Inflammatory macrophage treated with lipopolysaccharide for 1 hour (primary cell): ENCODE results near the gene ATP5PO.
"Not testable (repeated sequence)": the region's sequence is repeated elsewhere in the genome, so short reads cannot be mapped to it uniquely, and the experiment has no call there.

Experiments used
- DNase-seq, 2 donors: peaks; one replicate each; pipeline ENCODE4 v3.0.0-alpha.2; 2020 to 2022

Gene ATP5PO

GRCh38 chr21:33940164-33940880 is 24.7 kb upstream of the ATP5PO start:
- DNase-seq: peak; percentile 66 to 72

GRCh38 chr21:33939226-33939625 is 23.6 kb upstream of the ATP5PO start:
- no peak for DNase-seq

DNA sequence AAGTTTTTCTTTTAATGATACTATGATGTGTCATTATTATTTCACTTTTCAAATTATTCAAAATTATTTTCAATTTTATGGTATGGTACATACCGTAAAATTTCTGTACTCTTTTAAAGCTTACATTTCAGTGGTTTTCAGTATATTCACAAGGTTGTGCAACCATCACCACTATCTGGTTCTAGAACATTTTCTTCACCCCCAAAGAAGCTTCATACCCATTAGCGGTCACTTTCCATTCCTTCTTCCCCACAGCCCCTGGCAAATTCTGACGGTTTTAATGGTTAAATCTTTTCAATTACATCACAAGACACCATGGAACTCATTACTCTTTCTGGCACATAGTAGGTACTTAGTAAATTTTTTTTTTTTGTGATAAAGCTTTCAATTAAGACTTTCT is 22.8 kb upstream of the ATP5PO start:
- no peak for DNase-seq

GRCh38 chr21:33937931-33938339 is 22.3 kb upstream of the ATP5PO start:
- DNase-seq: peak; percentile 68 to 72

DNA sequence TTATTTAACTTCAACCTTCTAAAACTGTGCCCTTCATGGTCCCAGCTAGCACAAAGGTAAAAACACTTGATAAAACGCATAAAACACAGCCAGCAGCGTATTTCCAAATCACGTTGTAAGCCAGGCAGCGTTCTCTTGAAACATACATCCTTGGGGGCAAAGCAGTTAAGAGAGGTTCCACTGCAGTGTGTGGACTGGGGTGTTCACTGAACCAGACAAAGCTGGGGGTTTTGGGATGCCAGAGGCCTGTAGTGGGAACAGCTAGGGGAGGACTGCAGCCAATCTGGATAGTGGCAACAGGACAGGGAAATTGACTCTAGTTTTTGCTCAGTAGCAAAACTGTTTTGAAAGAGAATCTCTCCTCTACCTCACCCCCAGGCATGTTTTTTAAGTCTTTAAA is 21.5 kb upstream of the ATP5PO start:
- DNase-seq: no peak

DNA sequence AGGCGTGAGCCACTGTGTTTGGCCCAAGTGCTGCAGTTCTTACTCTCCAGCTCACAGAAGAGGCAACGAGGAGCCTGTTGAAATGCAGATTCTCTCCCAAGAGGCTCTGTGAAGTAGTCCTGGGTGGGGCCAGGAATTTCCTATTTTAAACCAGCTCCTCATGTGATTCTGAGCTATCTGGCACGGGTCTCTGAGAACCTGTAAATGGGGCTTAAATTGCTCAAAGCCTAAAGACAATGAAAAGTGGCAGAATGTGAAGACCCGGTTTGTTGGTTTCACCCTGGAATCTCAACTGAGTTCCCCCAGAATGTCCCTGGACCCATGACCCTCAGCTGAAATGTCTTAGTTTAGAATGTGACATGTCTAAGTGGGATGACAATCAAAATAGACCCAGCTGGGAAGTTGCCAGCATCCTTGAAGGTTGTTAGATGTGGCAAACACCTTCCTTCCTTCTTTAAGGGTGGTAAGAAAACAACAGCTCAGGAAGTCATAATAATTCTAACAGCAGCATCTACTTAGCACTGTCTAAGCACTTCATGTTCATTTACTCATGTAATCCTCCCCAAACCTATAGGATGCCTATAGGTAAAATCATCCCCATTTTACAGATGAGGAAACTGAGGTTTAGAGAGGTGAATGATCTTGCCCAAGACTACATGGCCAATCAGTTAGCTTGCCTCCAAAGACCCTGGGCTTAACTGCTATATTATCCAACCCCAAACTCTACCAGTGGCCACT is 20.9 kb upstream of the ATP5PO start:
- peak; percentile 84 to 97 for DNase-seq

DNA sequence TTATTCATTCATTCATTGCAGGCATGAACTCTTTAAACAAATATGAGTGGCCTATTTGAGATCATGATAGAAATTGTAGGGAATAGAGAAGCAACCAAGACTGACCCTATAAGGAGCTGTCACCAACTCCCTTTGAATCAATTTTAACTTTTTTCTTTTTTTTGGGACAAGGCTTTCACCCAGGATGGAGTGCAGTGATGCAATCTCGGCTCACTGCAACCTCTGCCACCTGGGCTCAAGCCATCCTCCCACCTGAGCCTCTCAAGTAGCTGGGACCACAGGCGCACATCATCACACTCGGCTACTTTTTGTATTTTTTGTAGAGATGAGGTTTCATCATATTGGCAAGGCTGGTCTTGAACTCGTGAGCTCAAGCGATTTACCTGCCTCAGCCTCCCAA is 17.1 kb upstream of the ATP5PO start:
- no peak for DNase-seq

- peak; percentile 58 to 61 for DNase-seq
These were observed 16.3 kb upstream of the ATP5PO start for GRCh38 chr21:33931799-33932390.

- not testable (repeated sequence) for DNase-seq
These were observed 15.6 kb upstream of the ATP5PO start for GRCh38 chr21:33931052-33931798.

- not testable (repeated sequence) for DNase-seq
These were observed 10.6 kb upstream of the ATP5PO start for GRCh38 chr21:33926248-33926647.

- no peak for DNase-seq
These were observed 9.1 kb upstream of the ATP5PO start for GRCh38 chr21:33924766-33925100.

DNA sequence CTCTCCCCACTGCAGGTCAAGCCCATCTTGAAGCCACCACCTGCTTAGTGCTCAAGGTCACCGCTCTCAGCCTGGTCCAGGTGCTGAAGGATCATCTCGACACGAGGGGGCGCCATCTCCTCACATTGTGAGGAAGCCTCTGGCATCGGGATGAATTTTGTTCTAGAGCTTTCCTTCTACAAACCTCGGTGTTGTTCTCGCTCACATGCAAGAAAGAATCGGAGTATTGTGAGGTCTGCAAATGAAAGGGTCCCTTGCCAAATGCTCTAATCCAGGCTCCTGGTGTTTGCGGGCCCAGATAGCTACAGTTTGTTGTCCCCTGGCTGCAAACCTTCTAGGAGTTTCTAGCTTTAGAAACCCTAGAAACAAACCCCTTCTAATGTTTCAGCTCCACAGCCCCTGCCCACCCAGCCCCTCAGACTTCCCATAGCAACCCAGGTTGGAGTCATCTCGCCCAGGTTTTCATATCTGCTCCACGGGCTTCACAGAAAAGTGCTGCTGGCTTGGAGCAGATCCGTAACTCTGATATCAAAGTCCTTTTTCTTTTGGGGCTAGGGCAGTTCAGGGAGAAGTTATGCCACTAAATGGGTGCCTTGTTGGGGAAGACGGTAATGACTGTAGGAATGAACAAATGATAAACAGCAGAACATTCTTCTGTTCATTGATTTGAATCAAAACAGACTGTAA is 8.6 kb upstream of the ATP5PO start:
- DNase-seq: peak; percentile 55 to 95

- DNase-seq: no peak
These were observed 1.8 kb upstream of the ATP5PO start for GRCh38 chr21:33917421-33917820.

DNA sequence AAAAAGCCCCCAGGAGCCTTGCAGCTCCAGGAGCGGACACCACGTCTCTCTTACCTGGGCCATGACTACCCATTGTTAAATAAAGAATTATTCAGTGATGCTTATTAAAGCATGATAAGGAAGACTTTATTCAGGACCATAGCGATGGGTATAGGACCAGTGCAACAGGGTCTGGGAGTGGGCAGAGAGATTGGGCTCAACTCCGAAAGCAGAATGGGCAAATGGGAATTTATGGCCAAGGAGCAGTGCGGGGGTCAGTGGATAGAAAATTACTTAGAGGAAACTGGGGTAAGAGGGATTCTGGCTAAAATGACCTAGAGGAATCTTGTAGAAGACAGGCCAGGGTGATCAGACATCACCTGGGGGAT is 580 bp upstream of the ATP5PO start:
- no peak for DNase-seq

DNA sequence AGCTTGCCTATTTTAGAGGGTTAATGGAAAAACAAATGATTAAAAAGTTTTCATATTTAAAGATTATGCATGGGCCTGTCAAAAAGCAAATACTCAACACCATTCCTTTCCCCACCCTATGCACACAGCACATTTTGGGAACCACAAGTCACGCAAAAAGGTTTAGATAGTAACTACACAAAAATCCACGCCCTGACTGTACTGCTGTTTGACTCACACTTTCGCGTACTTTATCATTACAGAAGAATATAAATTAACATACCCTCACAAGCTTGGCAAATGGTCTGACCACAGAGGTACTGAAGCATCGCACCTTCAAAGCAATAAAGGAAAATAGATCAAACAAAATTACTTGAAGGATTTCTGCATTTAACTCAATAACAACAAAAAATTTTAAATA is 1.4 kb downstream of the ATP5PO start:
- DNase-seq: no peak

DNA sequence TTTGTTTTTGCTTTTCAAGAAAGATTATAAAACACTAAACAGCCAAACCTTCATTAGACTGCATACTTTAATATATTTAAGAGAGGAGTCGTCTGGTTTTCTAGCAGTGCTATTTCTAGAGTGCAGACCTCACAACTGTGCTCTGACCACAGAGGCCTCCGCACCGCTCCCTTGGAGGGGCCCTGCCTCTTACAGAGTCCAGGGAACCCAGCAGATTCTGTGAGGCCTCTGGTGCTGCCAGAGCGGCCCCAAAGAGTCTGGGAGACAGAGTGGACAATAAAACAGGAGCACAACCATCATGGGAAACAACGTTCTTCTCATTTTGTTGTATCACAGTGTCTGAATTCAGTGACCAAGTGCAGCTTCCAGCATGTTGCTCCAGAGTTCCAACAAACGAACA is 5.8 kb downstream of the ATP5PO start:
- no peak for DNase-seq

- no peak for DNase-seq
These were observed 6.8 kb downstream of the ATP5PO start for GRCh38 chr21:33908760-33909159.

DNA sequence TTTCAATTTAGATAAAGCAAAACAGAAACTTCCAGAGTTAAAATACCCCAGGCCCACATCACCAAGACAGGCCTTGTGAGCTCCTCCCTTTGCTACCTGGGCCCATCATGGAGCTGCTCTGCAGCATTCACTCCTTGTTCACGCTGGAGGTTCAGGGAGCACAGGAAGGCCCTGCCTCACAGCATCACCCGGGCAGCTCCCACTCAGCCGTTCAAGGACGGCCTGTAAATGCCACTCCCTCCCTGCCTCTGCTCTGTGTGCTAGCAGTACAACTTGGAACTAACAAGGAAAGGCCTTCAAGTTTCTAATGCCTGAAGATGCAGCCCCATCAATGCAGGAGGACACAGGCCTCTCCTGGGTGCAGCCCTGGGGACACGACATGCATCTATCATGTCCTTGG is 11.6 kb downstream of the ATP5PO start:
- DNase-seq: no peak

- no peak for DNase-seq
These were observed 13.3 kb downstream of the ATP5PO start for GRCh38 chr21:33902349-33902748.

DNA sequence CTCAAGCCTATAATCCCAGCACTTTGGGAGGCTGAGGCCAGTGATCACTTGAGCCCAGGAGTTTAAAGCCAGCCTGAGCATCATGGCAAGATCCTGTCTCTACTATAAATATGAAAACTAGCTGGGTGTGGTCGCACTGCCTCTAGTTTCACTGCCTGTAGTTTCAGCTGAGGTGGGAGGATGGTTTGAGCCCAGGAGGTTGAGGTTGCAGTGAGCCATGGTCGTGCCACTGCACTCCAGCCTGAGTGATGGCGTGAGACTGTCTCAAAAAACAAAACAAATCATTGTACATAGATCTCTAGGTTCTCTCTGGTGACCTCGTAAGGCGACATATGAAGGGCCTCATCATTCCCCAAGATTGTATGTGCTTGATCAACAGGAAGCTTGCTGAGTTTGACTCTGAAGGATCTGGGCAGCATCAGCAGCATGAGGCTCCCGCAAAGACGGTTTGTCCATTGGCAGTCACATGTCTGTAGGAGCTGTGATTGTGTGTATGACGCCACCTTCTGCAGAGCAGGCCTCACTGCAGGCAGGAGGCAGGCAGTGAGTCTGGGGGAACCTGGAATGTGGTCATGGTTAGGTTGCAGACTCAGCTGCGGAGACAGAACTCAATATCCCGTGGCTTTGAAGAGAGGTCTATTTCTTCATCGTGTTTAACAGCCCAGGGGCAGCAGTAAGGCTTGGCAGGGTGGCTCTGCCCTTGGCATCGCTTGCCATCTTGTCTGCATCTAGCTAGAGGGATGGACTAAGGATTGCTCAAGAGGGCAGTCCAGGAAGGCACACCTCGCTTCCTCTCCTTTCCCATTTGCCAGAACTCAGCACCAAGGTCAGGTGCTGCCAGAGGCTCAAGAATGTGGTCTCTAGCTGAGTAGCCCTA is 14.0 kb downstream of the ATP5PO start:
- no peak for DNase-seq

- no peak for DNase-seq
These were observed 16.4 kb downstream of the ATP5PO start for GRCh38 chr21:33899199-33899598.

DNA sequence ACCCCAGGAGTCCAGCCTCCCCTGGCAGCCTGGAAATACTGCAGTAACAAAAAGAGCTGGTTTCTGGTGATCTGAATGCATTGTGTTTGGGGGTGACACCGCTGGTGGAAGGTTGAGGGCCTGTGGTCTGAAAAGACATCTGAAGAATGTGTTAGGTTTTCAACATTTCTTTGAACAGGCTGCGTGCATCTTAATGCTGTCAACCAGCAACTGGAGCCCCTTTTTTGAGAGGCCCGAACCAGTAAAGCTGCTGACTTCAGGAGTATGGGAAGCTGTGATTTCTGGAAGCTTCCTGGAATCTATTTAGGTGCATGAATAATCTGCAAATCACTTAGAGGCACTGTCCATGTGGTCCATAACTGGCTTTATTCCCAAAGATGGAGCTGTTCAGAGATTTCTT is 17.0 kb downstream of the ATP5PO start:
- no peak for DNase-seq
